Natural killer cell (primary cell): ENCODE results near the gene FCHSD1. TPM values are rescaled to one million over a fixed set of nuclear protein-coding genes. Genes with fewer than 3 reads are reported as not detected.

Source experiments
- ATAC-seq, 3 donors: fragments of 150-1000 bp in 2 of 3; fragments of 200-7000 bp in 1 of 3; cut with Tn5 transposase; 1 replicate in 1 of 3; 2 replicates in 2 of 3; pipeline ENCODE4 v1.10.0; 2021; ENCODE audit warnings: mild to moderate bottlenecking in 2 of 3, moderate library complexity in 2 of 3
- DNase-seq, 2 donors: peaks; one replicate each; pipeline versions ENCODE4 v3.0.0 to v3.0.0-alpha.2; 2013 to 2021; ENCODE audit warnings: mixed read lengths in 1 of 2
- H3K27ac ChIP-seq: one replicate; pipeline ENCODE4 v1.5.1; 2013; ENCODE audit warnings: mild to moderate bottlenecking, low read length
- H3K27me3 ChIP-seq: one replicate; pipeline ENCODE4 v1.6.1; 2013; ENCODE audit warnings: low read length; ENCODE audit not compliant: control insufficient read depth, insufficient read depth
- H3K36me3 ChIP-seq: one replicate; pipeline ENCODE4 v1.6.1; 2013; ENCODE audit warnings: low read length; ENCODE audit not compliant: control insufficient read depth, insufficient read depth
- H3K4me1 ChIP-seq: one replicate; pipeline ENCODE4 v1.6.1; 2013; ENCODE audit warnings: low read length; ENCODE audit not compliant: control insufficient read depth, insufficient read depth
- H3K4me3 ChIP-seq: one replicate; pipeline ENCODE4 v1.5.1; 2013; ENCODE audit warnings: low read length
- H3K9me3 ChIP-seq: one replicate; pipeline ENCODE4 v1.6.1; 2013; ENCODE audit warnings: low read length; ENCODE audit not compliant: control insufficient read depth, insufficient read depth
- H3K27ac Mint-ChIP-seq, 2 donors: one replicate each; pipeline ENCODE4 v1.8.0; 2022; ENCODE audit warnings: mild to moderate bottlenecking in 2 of 2, mixed read lengths in 2 of 2, moderate library complexity in 1 of 2
- H3K27me3 Mint-ChIP-seq, 2 donors: one replicate each; pipeline ENCODE4 v1.8.0; 2022; ENCODE audit warnings: low read depth in 2 of 2, mixed read lengths in 2 of 2
- H3K36me3 Mint-ChIP-seq: one replicate; pipeline ENCODE4 v1.8.0; 2022; ENCODE audit warnings: mixed read lengths
- H3K4me1 Mint-ChIP-seq, 2 donors: one replicate each; pipeline ENCODE4 v1.8.0; 2022; ENCODE audit warnings: mixed read lengths in 2 of 2
- H3K4me3 Mint-ChIP-seq: one replicate; pipeline ENCODE4 v1.8.0; 2022; ENCODE audit warnings: mild to moderate bottlenecking, moderate library complexity, mixed read lengths
- H3K9me3 Mint-ChIP-seq, 2 donors: one replicate each; pipeline ENCODE4 v1.8.0; 2022; ENCODE audit warnings: mixed read lengths in 2 of 2
- WGBS: methylation state at CpG from one replicate; pipeline ENCODE4 v1.1.7; 2013; ENCODE audit warnings: missing lambda C conversion rate; ENCODE audit not compliant: insufficient coverage; 5-methylcytosine and 5-hydroxymethylcytosine counted together
- intact Hi-C: fragments of 100-400 bp; cut with micrococcal nuclease; formaldehyde crosslinking; loops from one replicate; pipeline ENCODE4 v1.14.2; 2022
- total RNA-seq, 4 donors: library from RNA; stranded (reverse); fragments of 120-200 nt in 1 of 4; gene quantifications; one replicate each; pipeline versions ENCODE4 v1.2.3 to v1.2.4, GENCODE V29; 2013 to 2022
- TF ChIP-seq, protein P1 (sequence below): fragments of 200-600 bp; IDR thresholded peaks from one replicate; pipeline ENCODE4 v1.8.0; 2022; ENCODE audit warnings: antibody characterized with exemption

The FCHSD1 gene
- total RNA-seq, 3 donors from 2014 or later (not counting 1 experiment from before 2014, with no cell fraction given) = 134 to 155 (median 147) TPM

DNA sequence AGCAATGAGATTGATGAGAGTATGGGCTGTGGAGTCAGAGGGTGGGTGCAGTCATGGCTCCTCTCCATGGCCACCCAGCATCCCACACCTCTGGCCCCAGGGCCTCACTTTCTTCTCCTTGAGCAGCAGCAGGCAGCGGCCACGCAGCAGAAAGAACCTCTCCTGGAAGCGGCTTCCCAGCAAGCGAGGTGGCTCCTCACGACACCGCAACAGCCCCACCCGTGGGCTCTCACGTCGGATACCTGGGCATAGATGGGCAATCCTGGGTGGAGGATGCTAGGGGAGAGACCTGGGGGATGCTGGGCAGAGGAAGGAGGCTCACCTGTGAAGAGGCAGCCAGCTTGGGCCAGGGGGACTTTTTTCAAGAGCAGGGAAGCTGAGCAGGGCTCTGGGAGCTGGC is 5.2 kb upstream of the FCHSD1 start:
- 90% methylated on average over 9 of the region's 9 CpGs for WGBS
- Histone ChIP-seq H3K27ac (no peak overlapping the region), H3K36me3 (peaks cover 4% of the 10 kb centered on the region), H3K9me3 (no peaks in the 10 kb centered on the region), H3K4me3 (no peak overlapping the region), H3K27me3 (no peaks in the 10 kb centered on the region), H3K4me1 (peaks cover 7% of the 10 kb centered on the region)
- intact Hi-C loops = no loop called here
- peaks cover 9 to 10% of the 10 kb centered on the region in 2 donors for H3K4me1 Mint-ChIP-seq
- no peaks in the 10 kb centered on the region for H3K36me3 Mint-ChIP-seq
- TF ChIP-seq, protein P1, sequence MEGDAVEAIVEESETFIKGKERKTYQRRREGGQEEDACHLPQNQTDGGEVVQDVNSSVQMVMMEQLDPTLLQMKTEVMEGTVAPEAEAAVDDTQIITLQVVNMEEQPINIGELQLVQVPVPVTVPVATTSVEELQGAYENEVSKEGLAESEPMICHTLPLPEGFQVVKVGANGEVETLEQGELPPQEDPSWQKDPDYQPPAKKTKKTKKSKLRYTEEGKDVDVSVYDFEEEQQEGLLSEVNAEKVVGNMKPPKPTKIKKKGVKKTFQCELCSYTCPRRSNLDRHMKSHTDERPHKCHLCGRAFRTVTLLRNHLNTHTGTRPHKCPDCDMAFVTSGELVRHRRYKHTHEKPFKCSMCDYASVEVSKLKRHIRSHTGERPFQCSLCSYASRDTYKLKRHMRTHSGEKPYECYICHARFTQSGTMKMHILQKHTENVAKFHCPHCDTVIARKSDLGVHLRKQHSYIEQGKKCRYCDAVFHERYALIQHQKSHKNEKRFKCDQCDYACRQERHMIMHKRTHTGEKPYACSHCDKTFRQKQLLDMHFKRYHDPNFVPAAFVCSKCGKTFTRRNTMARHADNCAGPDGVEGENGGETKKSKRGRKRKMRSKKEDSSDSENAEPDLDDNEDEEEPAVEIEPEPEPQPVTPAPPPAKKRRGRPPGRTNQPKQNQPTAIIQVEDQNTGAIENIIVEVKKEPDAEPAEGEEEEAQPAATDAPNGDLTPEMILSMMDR = no peak
- no peaks in the 10 kb centered on the region for H3K27me3 Mint-ChIP-seq
- no peak overlapping the region for H3K27ac Mint-ChIP-seq
- ATAC-seq (no peak), DNase-seq (no peak)
- H3K4me3 Mint-ChIP-seq = no peak overlapping the region
- no peaks in the 10 kb centered on the region for H3K9me3 Mint-ChIP-seq

DNA sequence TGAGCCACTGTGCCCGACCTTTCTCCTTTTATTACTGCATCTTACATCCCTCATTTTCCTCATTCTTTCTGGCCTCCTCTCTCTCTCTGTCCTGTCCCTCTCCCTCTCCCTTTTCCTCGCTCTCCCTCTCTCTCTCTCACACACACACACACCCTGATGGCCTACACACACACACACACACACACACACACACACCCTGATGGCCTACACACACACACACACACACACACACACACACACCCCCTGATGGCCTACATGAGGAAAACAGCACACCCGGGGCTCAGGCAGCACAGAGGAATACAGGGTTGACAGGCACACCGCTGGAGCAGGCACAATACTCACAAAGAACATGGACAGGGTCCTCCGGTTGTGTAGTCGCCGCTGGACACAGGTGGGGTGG is 3.8 kb upstream of the FCHSD1 start:
- Histone ChIP-seq H3K9me3 (no peaks in the 10 kb centered on the region), H3K4me1 (peaks cover 18% of the 10 kb centered on the region), H3K36me3 (peaks cover 3% of the 10 kb centered on the region), H3K4me3 (no peak overlapping the region), H3K27ac (no peak overlapping the region), H3K27me3 (no peaks in the 10 kb centered on the region)
- Mint-ChIP-seq H3K4me1 (peaks cover 16 to 23% of the 10 kb centered on the region in 2 donors), H3K4me3 (no peak overlapping the region), H3K27me3 (no peaks in the 10 kb centered on the region), H3K9me3 (no peaks in the 10 kb centered on the region), H3K36me3 (no peaks in the 10 kb centered on the region), H3K27ac (no peak overlapping the region)
- TF ChIP-seq, protein P1 = no peak
- 86% methylated on average over 7 of the region's 7 CpGs for WGBS
- intact Hi-C loops = no loop called here
- DNase-seq (no peak), ATAC-seq (no peak)

DNA sequence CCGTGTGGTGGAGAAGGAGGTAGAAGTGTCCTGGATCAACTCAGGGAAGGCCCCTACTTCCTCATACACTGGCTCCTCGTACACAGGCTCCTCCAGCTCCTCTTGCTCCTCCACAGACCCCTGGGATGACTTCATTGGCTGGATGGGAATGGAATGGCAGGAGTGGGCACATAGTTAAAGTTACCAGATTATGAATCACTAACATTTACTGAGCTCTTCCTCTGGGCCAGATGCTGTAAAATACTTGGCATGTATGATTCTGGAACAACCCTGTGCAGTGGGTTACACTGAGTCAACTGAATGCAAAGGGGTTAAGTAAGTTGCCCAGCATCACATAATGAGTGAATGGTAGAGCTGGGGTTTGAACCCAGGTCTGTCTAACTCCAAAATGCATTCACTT is 3.1 kb upstream of the FCHSD1 start:
- WGBS = 60% methylated on average over 1 of the region's 2 CpGs
- Histone ChIP-seq H3K36me3 (peaks cover 3% of the 10 kb centered on the region), H3K4me3 (no peak overlapping the region), H3K27ac (no peak overlapping the region), H3K4me1 (peaks cover 18% of the 10 kb centered on the region), H3K27me3 (no peaks in the 10 kb centered on the region), H3K9me3 (no peaks in the 10 kb centered on the region)
- TF ChIP-seq, protein P1 = no peak
- H3K9me3 Mint-ChIP-seq = no peaks in the 10 kb centered on the region
- no peak overlapping the region for H3K27ac Mint-ChIP-seq
- H3K4me3 Mint-ChIP-seq = no peak overlapping the region
- H3K4me1 Mint-ChIP-seq = peaks cover 24 to 31% of the 10 kb centered on the region in 2 donors
- H3K36me3 Mint-ChIP-seq = no peaks in the 10 kb centered on the region
- no peaks in the 10 kb centered on the region for H3K27me3 Mint-ChIP-seq
- no peak for ATAC-seq
- DNase-seq = no peak
- intact Hi-C loops = no loop called here

DNA sequence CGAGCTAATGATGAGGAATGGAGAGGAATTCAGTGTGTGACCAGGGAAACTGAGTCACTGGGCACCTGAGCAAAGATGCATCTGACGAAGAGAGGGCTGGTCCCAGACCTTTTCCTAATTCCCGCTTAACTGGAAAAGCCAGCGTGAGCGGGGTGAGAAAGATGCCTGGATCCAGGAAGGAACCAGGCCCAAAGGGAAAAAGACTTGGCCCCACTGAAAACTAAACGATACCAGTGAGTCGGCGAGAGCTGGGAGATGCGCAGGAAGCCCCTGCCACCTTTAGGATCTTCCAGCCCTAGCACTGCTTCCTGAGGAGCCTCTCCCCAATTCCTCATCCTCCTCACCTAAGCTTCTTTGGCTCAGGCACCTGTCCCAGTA is 499 bp upstream of the FCHSD1 start:
- Histone ChIP-seq H3K4me3 (peak overlapping the region; percentile 64), H3K9me3 (no peaks in the 10 kb centered on the region), H3K36me3 (peaks cover 6% of the 10 kb centered on the region), H3K27ac (peak overlapping the region; percentile 73), H3K4me1 (peaks cover 18% of the 10 kb centered on the region), H3K27me3 (no peaks in the 10 kb centered on the region)
- Mint-ChIP-seq H3K27ac (peak overlapping the region; percentile 74 to 95), H3K4me1 (peaks cover 34 to 41% of the 10 kb centered on the region in 2 donors), H3K36me3 (no peaks in the 10 kb centered on the region), H3K27me3 (no peaks in the 10 kb centered on the region), H3K4me3 (peak overlapping the region; percentile 95), H3K9me3 (no peaks in the 10 kb centered on the region)
- DNase-seq (no peak), ATAC-seq (no peak)
- TF ChIP-seq, protein P1 = no peak
- 64% methylated on average over 9 of the region's 9 CpGs for WGBS
- intact Hi-C loops = loop anchor here (1.0 kb wide), 2 partner anchors 15 to 32 kb away; partner anchors contain the start of genes HDAC3 and RELL2
